DMS 273 (cell line): ENCODE results near the gene DSE.

ENCODE experiments used
- DNase-seq: peaks from one replicate; lab custom pipeline; 2025; ENCODE audit not compliant: unreplicated experiment; lab: John Stamatoyannopoulos, UW

DSE gene

GRCh38 chr6:116471531-116471930 lies 100.8 kb downstream of the DSE start:
- peak; percentile 85 for DNase-seq

GRCh38 chr6:116472706-116473105 lies 102.0 kb downstream of the DSE start:
- DNase-seq: peak; percentile 24

- no peak for DNase-seq
Observed at GRCh38 chr6:116475141-116475540, 104.4 kb downstream of the DSE start.

- DNase-seq: no peak
Observed at GRCh38 chr6:116476002-116476678, 105.4 kb downstream of the DSE start.

GRCh38 chr6:116482780-116483179 lies 112.0 kb downstream of the DSE start:
- no peak for DNase-seq

GRCh38 chr6:116483616-116484015 lies 112.9 kb downstream of the DSE start:
- DNase-seq: no peak

- peak; percentile 41 for DNase-seq
Observed at GRCh38 chr6:116485559-116486184, 114.9 kb downstream of the DSE start.

GRCh38 chr6:116491610-116492330 lies 121.0 kb downstream of the DSE start:
- no peak for DNase-seq

GRCh38 chr6:116492331-116493067 lies 121.8 kb downstream of the DSE start:
- DNase-seq: no peak
